H1 (cell line): ENCODE data around the gene COL8A1. TPM values are rescaled to one million over a fixed set of nuclear protein-coding genes. Genes with fewer than 3 reads are reported as not detected.

Experiments used
- CTCF ChIA-PET: fragments of 300-600 bp; sonication (Branson Sonifier 250); formaldehyde crosslinking; loops from one replicate; lab custom pipeline; 2021; ENCODE audit not compliant: partially characterized antibody; lab: Charles Lee
- POLR2A ChIA-PET: fragments of 300-600 bp; sonication (Branson Sonifier 250); formaldehyde crosslinking; loops from one replicate; lab custom pipeline; 2021; ENCODE audit warnings: inconsistent platforms; ENCODE audit not compliant: partially characterized antibody; lab: Charles Lee
- DNase-seq, 2 experiments: peaks; one replicate each; pipeline versions ENCODE4 v3.0.0 to v3.0.0-alpha.2; 2010 to 2022; ENCODE audit warnings: low spot score in 2 of 2, low read depth in 1 of 2, mixed read lengths in 1 of 2
- FAIRE-seq: peaks from 2 replicates; lab custom pipeline; 2011; peaks lifted over from hg19 to GRCh38; lab: Jason Lieb, UNC
- H2AFZ ChIP-seq: 2 replicates; pipeline ENCODE4 v1.8.1; 2012; ENCODE audit warnings: low read length, inconsistent platforms
- H2AK5ac ChIP-seq: 2 replicates; pipeline ENCODE4 v1.6.1; 2013; ENCODE audit warnings: low read depth, low read length
- H2BK120ac ChIP-seq: replicated peaks from 2 replicates; pipeline ENCODE3; 2013; ENCODE audit warnings: low read depth, low read length, inconsistent platforms
- H2BK12ac ChIP-seq: 2 replicates; pipeline ENCODE4 v1.6.1; 2013; ENCODE audit warnings: low read depth, low read length
- H2BK15ac ChIP-seq: 2 replicates; pipeline ENCODE4 v1.6.1; 2013; ENCODE audit warnings: low read length
- H2BK20ac ChIP-seq: 2 replicates; pipeline ENCODE4 v1.6.1; 2013; ENCODE audit warnings: low read length
- H2BK5ac ChIP-seq: 2 replicates; pipeline ENCODE4 v1.6.1; 2013; ENCODE audit warnings: low read depth, low read length
- H3K14ac ChIP-seq: 2 replicates; pipeline ENCODE4 v1.6.1; 2013; ENCODE audit warnings: inconsistent platforms; ENCODE audit not compliant: insufficient read length
- H3K18ac ChIP-seq: 2 replicates; pipeline ENCODE4 v1.6.1; 2013; ENCODE audit warnings: low read length; ENCODE audit errors: extremely low read depth
- H3K23ac ChIP-seq: 2 replicates; pipeline ENCODE4 v1.6.1; 2013; ENCODE audit warnings: inconsistent platforms; ENCODE audit not compliant: insufficient read length
- H3K23me2 ChIP-seq: 2 replicates; pipeline ENCODE4 v1.6.1; 2013; ENCODE audit warnings: low read depth, low read length
- H3K27ac ChIP-seq: 2 replicates; pipeline ENCODE4 v1.6.1; 2011; ENCODE audit warnings: low read depth, low read length, inconsistent platforms
- H3K27me3 ChIP-seq, 4 experiments: replicated peaks in 1 of 4; 1 replicate in 1 of 4; 2 replicates in 3 of 4; pipeline versions ENCODE4 v1.6.1 to v1.8.1; 2011 to 2013; ENCODE audit warnings: low read length in 3 of 4, mild to moderate bottlenecking in 3 of 4, inconsistent platforms in 2 of 4, mixed read lengths in 2 of 4, moderate library complexity in 1 of 4; ENCODE audit not compliant: control insufficient read depth in 3 of 4, insufficient read depth in 3 of 4; ENCODE audit errors: extremely low read depth in 1 of 4
- H3K36me3 ChIP-seq, 4 experiments: 2 replicates each; pipeline versions ENCODE4 v1.6.1 to v1.8.1; 2011 to 2013; ENCODE audit warnings: mild to moderate bottlenecking in 4 of 4, low read length in 3 of 4, moderate library complexity in 2 of 4, control low read depth in 1 of 4, inconsistent platforms in 1 of 4; ENCODE audit not compliant: insufficient read depth in 4 of 4, control insufficient read depth in 2 of 4
- H3K4ac ChIP-seq: replicated peaks from 2 replicates; pipeline ENCODE3; 2013; ENCODE audit warnings: low read length, low read depth, mixed read lengths, inconsistent platforms; ENCODE audit not compliant: insufficient read length
- H3K4me1 ChIP-seq, 4 experiments: replicated peaks in 1 of 4; 1 replicate in 1 of 4; 2 replicates in 3 of 4; pipeline versions ENCODE4 v1.6.1 to v1.8.1; 2011 to 2013; ENCODE audit warnings: low read length in 3 of 4, inconsistent platforms in 2 of 4, mixed read lengths in 1 of 4; ENCODE audit not compliant: insufficient read depth in 4 of 4, control insufficient read depth in 3 of 4
- H3K4me2 ChIP-seq, 2 experiments: 2 replicates each; pipeline versions ENCODE4 v1.6.1 to v1.8.1; 2011 to 2013; ENCODE audit warnings: low read depth in 2 of 2, low read length in 2 of 2, control low read depth in 1 of 2, inconsistent platforms in 1 of 2, mild to moderate bottlenecking in 1 of 2; ENCODE audit not compliant: insufficient read depth in 1 of 2
- H3K4me3 ChIP-seq, 4 experiments: fragments of 200-600, 300-600 bp in 1 of 4; sonication (generic), shearing (Covaris generic), sonication (Bioruptor Twin) in 1 of 4; 2 replicates each; pipeline versions ENCODE4 v1.5.1 to v1.8.1; 2011 to 2016; ENCODE audit warnings: low read length in 4 of 4, low read depth in 3 of 4, control low read depth in 2 of 4, inconsistent platforms in 2 of 4, mild to moderate bottlenecking in 2 of 4, mixed read lengths in 1 of 4, moderate library complexity in 1 of 4; ENCODE audit not compliant: insufficient read depth in 2 of 4; ENCODE audit errors: extremely low read depth in 1 of 4
- H3K56ac ChIP-seq: replicated peaks from 2 replicates; pipeline ENCODE3; 2013; ENCODE audit warnings: low read depth, mild to moderate bottlenecking, mixed read lengths, low read length, inconsistent platforms; ENCODE audit not compliant: insufficient read length
- H3K79me1 ChIP-seq: 2 replicates; pipeline ENCODE4 v1.6.1; 2013; ENCODE audit warnings: low read depth, low read length, control low read depth
- H3K79me2 ChIP-seq, 2 experiments: 2 replicates each; pipeline versions ENCODE4 v1.6.1 to v1.8.1; 2012 to 2013; ENCODE audit warnings: low read length in 2 of 2, mild to moderate bottlenecking in 2 of 2, inconsistent platforms in 1 of 2; ENCODE audit not compliant: insufficient read depth in 2 of 2, control insufficient read depth in 1 of 2
- H3K9ac ChIP-seq, 4 experiments: replicated peaks in 1 of 4; 1 replicate in 1 of 4; 2 replicates in 3 of 4; pipeline versions ENCODE4 v1.6.1 to v1.8.1; 2011 to 2013; ENCODE audit warnings: low read depth in 3 of 4, low read length in 3 of 4, control low read depth in 2 of 4, mild to moderate bottlenecking in 2 of 4, moderate library complexity in 2 of 4, inconsistent platforms in 1 of 4; ENCODE audit errors: extremely low read depth in 1 of 4
- H3K9me3 ChIP-seq, 2 experiments: 2 replicates each; pipeline versions ENCODE4 v1.6.1 to v1.8.1; 2012 to 2013; ENCODE audit warnings: mild to moderate bottlenecking in 2 of 2, moderate library complexity in 2 of 2, control low read depth in 1 of 2, inconsistent platforms in 1 of 2, low read depth in 1 of 2, low read length in 1 of 2, mixed read lengths in 1 of 2; ENCODE audit not compliant: insufficient read depth in 2 of 2
- H4K20me1 ChIP-seq, 2 experiments: replicated peaks in 1 of 2; 2 replicates each; pipeline versions ENCODE3 to v1.8.1; 2011 to 2013; ENCODE audit warnings: inconsistent platforms in 2 of 2, low read length in 2 of 2, mild to moderate bottlenecking in 1 of 2; ENCODE audit not compliant: insufficient read depth in 2 of 2, control insufficient read depth in 1 of 2
- H4K5ac ChIP-seq: 2 replicates; pipeline ENCODE4 v1.6.1; 2013; ENCODE audit warnings: low read length, low read depth, mixed read lengths, inconsistent platforms; ENCODE audit not compliant: insufficient read length
- H4K8ac ChIP-seq: 2 replicates; pipeline ENCODE4 v1.8.0; 2013; ENCODE audit warnings: mild to moderate bottlenecking, moderate library complexity, low read length, inconsistent platforms; ENCODE audit not compliant: insufficient read depth; ENCODE audit errors: extremely low read depth
- H4K91ac ChIP-seq: replicated peaks from 2 replicates; pipeline ENCODE3; 2013; ENCODE audit warnings: low read length, mixed read lengths, inconsistent platforms; ENCODE audit not compliant: insufficient read length
- KDM1A ChIP-seq: fragments of 200-600, 300-600 bp; sonication (generic); IDR thresholded peaks from 2 replicates; pipeline ENCODE4 v1.7.1; 2016; ENCODE audit warnings: mild to moderate bottlenecking, low read length, borderline replicate concordance
- KDM4A ChIP-seq: IDR thresholded peaks from one replicate; pipeline ENCODE4 v1.7.1; 2012; ENCODE audit warnings: low read depth, mild to moderate bottlenecking, moderate library complexity, low read length, inconsistent platforms; ENCODE audit not compliant: severe bottlenecking
- NANOG ChIP-seq: IDR thresholded peaks from 2 replicates; pipeline ENCODE4 v1.6.1; 2011; ENCODE audit warnings: low read length, low read depth, mild to moderate bottlenecking, inconsistent platforms; ENCODE audit not compliant: insufficient read depth, poor library complexity, severe bottlenecking
- RBBP5 ChIP-seq: IDR thresholded peaks from 2 replicates; pipeline ENCODE4 v1.7.1; 2012; ENCODE audit warnings: low read depth, mild to moderate bottlenecking, inconsistent platforms, low read length, moderate library complexity, borderline replicate concordance
- RNF2 ChIP-seq: fragments of 200-900, 300-1000 bp; sonication (generic); IDR thresholded peaks from 2 replicates; pipeline ENCODE4 v1.7.1; 2016; ENCODE audit warnings: borderline replicate concordance, low read depth, mild to moderate bottlenecking, antibody characterized with exemption, low read length; ENCODE audit not compliant: poor library complexity, severe bottlenecking; ENCODE audit errors: missing control alignments
- SIN3A ChIP-seq, 2 experiments: IDR thresholded peaks in 1 of 2; conservative IDR thresholded peaks in 1 of 2; 2 replicates each; pipeline ENCODE4 v1.6.1; 2011 to 2012; ENCODE audit warnings: low read length in 2 of 2, improper control_type of control experiment in 1 of 2, low read depth in 1 of 2, mild to moderate bottlenecking in 1 of 2
- SIX5 ChIP-seq: IDR thresholded peaks from 2 replicates; pipeline ENCODE4 v1.6.1; 2011; ENCODE audit warnings: mild to moderate bottlenecking, low read depth, low read length
- WGBS, 2 experiments: shearing (Covaris generic) in 1 of 2; methylation state at CpG; one replicate each; pipeline versions ENCODE4 v1.1.6 to v1.1.7; 2013 to 2015; ENCODE audit warnings: low lambda C conversion rate in 2 of 2, mixed read lengths in 2 of 2, inconsistent platforms in 1 of 2, low coverage in 1 of 2, missing lambda C conversion rate in 1 of 2; ENCODE audit not compliant: insufficient replicate concordance in 2 of 2, insufficient coverage in 1 of 2, insufficient read length in 1 of 2; ENCODE audit errors: extremely low coverage in 1 of 2, missing lambda C conversion rate in 1 of 2; 5-methylcytosine and 5-hydroxymethylcytosine counted together
- polyA plus RNA-seq, 7 experiments: library from polyadenylated mRNA; depleted of rRNA in 3 of 7; stranded (reverse) in 5 of 7; unstranded in 2 of 7; fragments of >200 nt in 5 of 7; fragments of 200-250 nt in 2 of 7; gene quantifications; 1 replicate in 5 of 7; 2 replicates in 1 of 7; 4 replicates in 1 of 7; pipeline versions ENCODE4 v1.2.1 to v1.2.3, GENCODE V29; 2011 to 2013; ENCODE audit warnings: missing spikeins in 2 of 7, mixed read lengths in 2 of 7
- total RNA-seq: library from RNA; stranded (reverse); fragmentation: NEBNext Ultra II Directional; extraction: Animal tissue kit (Norgen Biotek cat#: 25700); gene quantifications from 2 replicates; pipeline ENCODE4 v1.2.1, GENCODE V29; 2021

COL8A1 gene
- total and polyA plus RNA-seq, 2 of the 8 experiments (the other 6 are each of a cell fraction or from before 2014, with no cell fraction given), result 0.21 to 1.2 TPM

GRCh38 chr3:99712291-99712954 lies 74.0 kb downstream of the COL8A1 start:
- ChIA-PET CTCF (interaction anchor here (2.4 kb wide), 1 partner anchor 42 kb away, joined by 6 read pairs; no protein-coding TSS in a partner anchor), POLR2A (no interaction called here)
- Histone ChIP-seq H3K14ac (no peak overlapping the region), H3K9ac (no peak overlapping the region), H3K79me2 (no peaks in the 10 kb centered on the region), H3K79me1 (no peaks in the 10 kb centered on the region), H2BK20ac (no peak overlapping the region), H4K5ac (no peak overlapping the region), H2BK15ac (no peak overlapping the region), H4K8ac (no peak overlapping the region), H3K4me1 (0 out of 7 replicates have a peak, but pooled peaks cover 0 to 5% (median 2%) of the 10 kb centered on the region in 4 experiments), H3K23ac (no peak overlapping the region), H4K20me1 (no peaks in the 10 kb centered on the region), H3K18ac (no peak overlapping the region), H2BK5ac (no peak overlapping the region), H2AFZ (no peak overlapping the region), H3K56ac (no peak overlapping the region), H3K27me3 (no peaks in the 10 kb centered on the region), H4K91ac (no peak overlapping the region), H2BK12ac (no peak overlapping the region), H2AK5ac (no peak overlapping the region), H3K4me2 (no peak overlapping the region), H3K23me2 (no peaks in the 10 kb centered on the region), H3K27ac (no peak overlapping the region), H3K4me3 (no peak overlapping the region), H3K36me3 (no peaks in the 10 kb centered on the region), H2BK120ac (no peak overlapping the region), H3K9me3 (no peaks in the 10 kb centered on the region), H3K4ac (no peak overlapping the region)
- 90% methylated on average over 5 of the region's 5 CpGs; no CpG with 5 or more reads in 1 of the 2 experiments for WGBS, 2 experiments
- no peak for TF ChIP-seq RNF2
- TF ChIP-seq NANOG, result no peak
- no peak for TF ChIP-seq RBBP5
- no peak for TF ChIP-seq KDM4A
- no peak for TF ChIP-seq SIX5
- TF ChIP-seq KDM1A, result no peak
- TF ChIP-seq SIN3A (conservative IDR thresholded peaks at IDR 0.05 in 1 of 2, IDR thresholded peaks at IDR 0.05 in 1 of 2; ENCODE audit: low read depth in 1 of 2, low read length in 2 of 2), result no peak
- DNase-seq, result no peak
- FAIRE-seq, result no peak
